Measurements from ENCODE around the gene CASP7.

GRCh38 chr10:113666682-113667252, 12.9 kb upstream of the CASP7 start:
- TF ChIP-seq POLR2A (IDR thresholded peaks at IDR 0.05; ENCODE audit: low read depth, low read length) (no peak), SMAD5 (IDR thresholded peaks at IDR 0.05; ENCODE audit: low read depth) (no peak), SP1 (IDR thresholded peaks at IDR 0.05; ENCODE audit: low read depth, low read length) (no peak), CTCF (IDR thresholded peaks at IDR 0.05 in 2 of 3, conservative IDR thresholded peaks at IDR 0.05 in 1 of 3; ENCODE audit: control insufficient read depth in 2 of 3, extremely low read depth in 1 of 3, insufficient read depth in 1 of 3, low read depth in 3 of 3, low read length in 3 of 3) (no peak), DPF2 (IDR thresholded peaks at IDR 0.05) (no peak), USF2 (IDR thresholded peaks at IDR 0.05; ENCODE audit: borderline replicate concordance, low read depth, low read length) (no peak), ATF3 (IDR thresholded peaks at IDR 0.05; ENCODE audit: borderline replicate concordance, extremely low read depth, low read depth, low read length) (no peak), IRF5 (IDR thresholded peaks at IDR 0.05; ENCODE audit: borderline replicate concordance) (no peak), BCL11A (IDR thresholded peaks at IDR 0.05; ENCODE audit: low read depth, low read length) (peak; percentile 35; the same call in 1 of the 2 replicates), MEF2A (IDR thresholded peaks at IDR 0.05; ENCODE audit: insufficient read depth, low read depth, low read length) (peak; percentile 69; the same call in 1 of the 2 replicates), ETV6 (conservative IDR thresholded peaks at IDR 0.05 in 1 of 2, IDR thresholded peaks at IDR 0.05 in 1 of 2; ENCODE audit: borderline replicate concordance in 1 of 2, low read depth in 1 of 2) (peak in 1 of 2 experiments; percentile 82; a peak in 2 of 4 replicates), NR2C2 (IDR thresholded peaks at IDR 0.05; ENCODE audit: borderline replicate concordance, control insufficient read depth, insufficient read length, low read depth) (no peak), ZBTB4 (CRISPR knock-in tag; IDR thresholded peaks at IDR 0.05) (no peak)
